ENCODE measurements around the gene PSAP.

GRCh38 chr10:71829896-71830295, 21.2 kb downstream of the PSAP start:
- TF ChIP-seq EZH2phosphoT487 (IDR thresholded peaks at IDR 0.05), result no peak
- TF ChIP-seq EZH2 (IDR thresholded peaks at IDR 0.05), result no peak
